Stimulated activated CD4-positive, alpha-beta T cell treated with anti-CD3 and anti-CD28 coated beads, TNF-alpha, amount 100 ng/mL, for 48 hours (primary cell): ENCODE data around the gene NR4A3.

Source experiments
- DNase-seq, 3 donors: peaks; one replicate each; pipeline ENCODE4 v3.0.0-alpha.2; 2020; ENCODE audit warnings: low read depth in 3 of 3

The NR4A3 gene

GRCh38 chr9:99814359-99814758, 7.3 kb upstream of the NR4A3 start:
- DNase-seq = no peak

GRCh38 chr9:99816392-99816791, 5.3 kb upstream of the NR4A3 start:
- DNase-seq = no peak

- no peak for DNase-seq
Measured at GRCh38 chr9:99818500-99818899, 3.2 kb upstream of the NR4A3 start.

GRCh38 chr9:99819123-99819855, 2.4 kb upstream of the NR4A3 start:
- DNase-seq = peak; percentile 79 to 92 (median 85)

GRCh38 chr9:99819856-99820684, 1.6 kb upstream of the NR4A3 start:
- peak; percentile 73 to 85 (median 83) for DNase-seq

GRCh38 chr9:99820685-99821395, 845 bp upstream of the NR4A3 start:
- peak in 2 of 3 donors; percentile 46 to 52 for DNase-seq

- DNase-seq = peak in 1 of 3 donors; percentile 44
Measured at GRCh38 chr9:99822109-99822805, 572 bp downstream of the NR4A3 start.

- DNase-seq = no peak
Measured at GRCh38 chr9:99822806-99823591, 1.3 kb downstream of the NR4A3 start.

GRCh38 chr9:99823681-99824377, 2.1 kb downstream of the NR4A3 start:
- DNase-seq = peak; percentile 66 to 74 (median 73)

- DNase-seq = peak; percentile 49 to 72 (median 61)
Measured at GRCh38 chr9:99824378-99825171, 2.9 kb downstream of the NR4A3 start.

- no peak for DNase-seq
Measured at GRCh38 chr9:99825172-99826046, 3.7 kb downstream of the NR4A3 start.

GRCh38 chr9:99826579-99826978, 4.9 kb downstream of the NR4A3 start:
- no peak for DNase-seq

- no peak for DNase-seq
Measured at GRCh38 chr9:99827244-99827643, 5.6 kb downstream of the NR4A3 start.

GRCh38 chr9:99828054-99828416, 6.3 kb downstream of the NR4A3 start:
- DNase-seq = no peak

- no peak for DNase-seq
Measured at GRCh38 chr9:99828417-99829176, 6.9 kb downstream of the NR4A3 start.

GRCh38 chr9:99831857-99832557, 10.3 kb downstream of the NR4A3 start:
- no peak for DNase-seq

GRCh38 chr9:99832558-99832864, 10.8 kb downstream of the NR4A3 start:
- DNase-seq = no peak
